NCI-H1694 treated with DMSO at 0.1 percent for 48 hours (cell line): ENCODE measurements around the gene SLC9A9.

Experiments used
- DNase-seq: peaks from one replicate; lab custom pipeline; 2025; lab: John Stamatoyannopoulos, UW

Gene SLC9A9

GRCh38 chr3:143413372-143413771, 434.9 kb downstream of the SLC9A9 start:
- no peak for DNase-seq

- DNase-seq, result no peak
Observed at GRCh38 chr3:143412084-143412483, 436.2 kb downstream of the SLC9A9 start.

- DNase-seq, result no peak
Observed at GRCh38 chr3:143410259-143410658, 438.0 kb downstream of the SLC9A9 start.

DNA sequence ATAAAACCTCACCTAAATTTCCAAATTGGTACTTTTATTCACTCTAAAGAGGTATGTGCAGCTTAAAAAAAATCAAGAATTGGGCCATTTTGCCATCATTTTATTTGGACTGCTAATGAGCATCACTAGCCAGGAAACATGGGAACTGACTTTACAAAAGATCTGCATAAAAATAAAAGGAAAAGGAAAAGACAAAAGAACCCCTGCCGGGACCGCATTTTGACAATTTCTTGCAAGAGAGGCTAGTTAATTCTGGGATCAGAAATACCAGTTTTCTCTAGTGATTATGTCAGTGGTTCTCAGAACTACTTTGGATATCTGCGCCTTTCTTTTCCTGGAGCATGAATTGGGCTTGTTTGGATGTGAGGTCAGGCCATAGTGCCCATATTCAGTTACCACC, 439.5 kb downstream of the SLC9A9 start:
- no peak for DNase-seq

DNA sequence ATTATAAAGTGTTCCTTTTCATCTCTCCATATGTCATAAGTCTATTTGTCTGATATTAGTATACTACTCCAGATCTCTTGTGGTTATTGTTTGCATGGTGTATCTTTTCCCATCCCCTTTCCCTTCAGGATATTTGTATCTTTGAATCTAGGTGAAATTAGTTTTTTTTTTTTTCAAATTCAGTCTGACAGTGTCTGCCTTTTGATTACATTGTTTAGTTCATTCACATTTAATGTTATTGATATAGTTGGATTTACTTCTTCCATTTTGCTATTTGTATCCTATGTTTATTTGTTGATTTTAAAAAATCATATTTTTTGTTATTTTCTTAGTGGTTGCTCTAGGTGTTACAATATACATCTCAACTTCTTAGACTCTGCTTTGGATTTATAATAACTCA, 445.7 kb downstream of the SLC9A9 start:
- no peak for DNase-seq

- no peak for DNase-seq
Observed at GRCh38 chr3:143396790-143397189, 451.5 kb downstream of the SLC9A9 start.

DNA sequence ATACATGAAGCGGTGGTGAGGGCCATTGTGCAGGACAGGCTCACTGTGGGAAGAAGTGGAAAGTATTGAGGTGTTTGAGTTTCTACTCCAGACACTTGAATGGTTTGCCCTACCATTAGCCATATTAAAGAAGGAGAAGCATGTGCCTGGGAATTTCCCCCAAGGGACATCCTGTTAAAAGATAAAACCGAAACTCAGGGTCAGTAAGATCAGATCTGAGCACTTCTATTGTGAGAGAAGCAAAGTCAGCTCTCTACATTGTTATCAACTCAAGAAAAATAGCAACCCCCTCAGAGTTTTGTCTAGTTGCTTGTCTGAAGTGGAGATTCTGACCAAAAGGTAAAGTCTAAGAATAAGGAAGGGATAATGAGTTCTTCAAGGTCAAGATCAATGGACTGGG, 458.9 kb downstream of the SLC9A9 start:
- no peak for DNase-seq

- no peak for DNase-seq
Observed at GRCh38 chr3:143387425-143387824, 460.8 kb downstream of the SLC9A9 start.

GRCh38 chr3:143384076-143384475, 464.2 kb downstream of the SLC9A9 start:
- DNase-seq, result no peak

DNA sequence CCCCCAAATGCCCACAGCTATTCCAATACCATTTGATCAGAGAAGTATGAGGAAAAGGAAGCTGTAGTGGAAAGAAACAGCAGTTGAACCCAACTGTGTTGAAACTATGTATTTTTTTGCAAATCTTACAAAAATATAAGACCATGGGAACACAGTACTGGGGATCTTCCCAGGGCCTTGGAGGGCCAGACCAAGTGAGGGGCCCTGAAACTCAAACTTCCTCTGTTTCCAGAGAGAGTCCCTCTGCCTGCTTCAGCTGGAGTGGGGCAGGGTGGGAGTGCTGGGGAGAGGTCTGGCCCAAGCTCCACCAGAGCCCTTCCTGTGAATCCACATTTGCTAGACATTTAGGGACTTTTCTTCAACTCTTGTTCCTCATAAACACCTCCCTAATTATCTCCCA, 464.8 kb downstream of the SLC9A9 start:
- DNase-seq, result no peak

- DNase-seq, result no peak
Observed at GRCh38 chr3:143382816-143383215, 465.5 kb downstream of the SLC9A9 start.

DNA sequence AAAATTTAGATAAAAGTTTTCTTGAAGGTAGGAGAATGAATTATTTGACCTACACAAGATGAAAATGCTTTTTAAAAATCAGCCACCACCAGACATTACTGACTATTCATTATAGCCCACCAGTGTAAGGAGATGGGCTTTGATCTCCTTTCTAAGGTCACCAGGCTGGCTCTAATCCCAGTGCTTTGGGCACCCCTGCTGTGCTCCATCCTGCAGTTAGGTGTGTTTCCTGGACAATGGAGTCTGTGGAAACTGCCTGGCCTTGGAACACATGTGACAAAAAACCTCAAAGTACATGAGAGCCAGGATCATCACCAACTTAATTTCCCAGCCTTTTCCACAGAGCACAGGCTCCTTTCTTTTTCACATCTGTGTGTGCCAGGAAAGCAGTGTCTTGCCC, 467.8 kb downstream of the SLC9A9 start:
- no peak for DNase-seq

GRCh38 chr3:143375698-143376097, 472.6 kb downstream of the SLC9A9 start:
- no peak for DNase-seq

GRCh38 chr3:143367171-143367570, 481.1 kb downstream of the SLC9A9 start:
- DNase-seq, result no peak

GRCh38 chr3:143366672-143367071, 481.6 kb downstream of the SLC9A9 start:
- DNase-seq, result no peak

DNA sequence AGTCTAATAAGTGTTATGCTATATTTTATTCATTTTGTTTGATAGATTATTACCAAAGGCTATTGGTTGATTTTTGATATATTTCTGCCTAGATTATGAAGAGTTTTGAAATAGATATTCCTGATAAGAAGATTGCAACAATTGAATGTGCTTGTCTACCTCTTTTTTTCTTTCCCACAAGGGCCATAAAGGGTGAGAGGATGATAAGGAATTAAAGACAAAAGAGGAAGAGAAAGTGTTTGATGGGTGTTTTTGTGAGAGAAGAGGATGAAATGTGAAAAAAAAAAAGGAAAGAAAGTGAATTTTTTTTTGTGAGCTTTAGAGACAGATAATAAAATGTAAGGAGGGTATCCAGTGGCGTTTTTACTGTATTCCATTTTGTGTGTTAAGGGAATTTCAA, 484.3 kb downstream of the SLC9A9 start:
- no peak for DNase-seq

DNA sequence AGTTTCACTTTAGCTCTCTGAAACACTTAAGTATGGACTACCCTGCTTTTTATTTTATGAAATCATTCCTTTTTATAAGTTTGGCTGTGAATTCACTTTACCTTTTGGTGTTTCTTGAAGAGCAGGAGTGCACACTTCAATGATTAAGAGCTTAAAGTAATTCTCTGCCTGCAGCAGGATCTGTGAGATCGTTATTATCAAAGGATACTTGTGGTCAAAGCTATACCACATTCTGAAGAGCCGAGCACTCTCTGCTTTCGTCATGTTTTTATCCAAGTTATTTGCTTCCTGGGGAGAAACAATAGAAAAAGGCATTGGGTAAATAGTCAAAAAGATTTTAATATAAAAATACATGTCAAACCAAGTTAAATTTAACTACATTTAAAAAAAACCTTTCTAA, 485.0 kb downstream of the SLC9A9 start:
- no peak for DNase-seq

GRCh38 chr3:143362115-143362991, 485.9 kb downstream of the SLC9A9 start:
- no peak for DNase-seq

DNA sequence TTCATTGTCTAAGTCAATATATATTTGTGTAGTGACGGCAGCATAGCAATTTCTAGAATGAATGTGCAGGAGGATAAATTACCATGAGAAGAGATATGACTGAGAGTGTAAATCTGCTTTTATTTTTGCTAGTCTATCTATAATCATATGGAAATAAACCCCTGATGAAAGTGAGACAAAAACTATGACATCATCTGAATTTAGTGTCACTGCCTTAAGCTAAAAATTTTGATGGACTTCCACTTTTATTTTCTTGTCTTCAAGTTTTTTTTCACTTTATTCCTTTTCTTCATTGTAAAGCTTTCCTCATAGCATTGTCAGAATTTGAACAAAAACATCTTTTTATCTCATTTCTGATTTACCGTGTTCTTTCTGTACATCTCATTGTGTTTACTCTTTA, 486.7 kb downstream of the SLC9A9 start:
- DNase-seq, result no peak

- no peak for DNase-seq
Observed at GRCh38 chr3:143360244-143360643, 488.0 kb downstream of the SLC9A9 start.

- no peak for DNase-seq
Observed at GRCh38 chr3:143358793-143359491, 489.3 kb downstream of the SLC9A9 start.

GRCh38 chr3:143358155-143358792, 490.0 kb downstream of the SLC9A9 start:
- DNase-seq, result no peak

- no peak for DNase-seq
Observed at GRCh38 chr3:143357700-143358099, 490.6 kb downstream of the SLC9A9 start.
